HG03354 (cell line): ENCODE results near the gene CLIP4.
A peak's percentile ranks its signal among the peaks of the same experiment; 100 is the strongest.
"Not testable (repeated sequence)": the region's sequence is repeated elsewhere in the genome, so short reads cannot be mapped to it uniquely, and the experiment has no call there.

Experiments used
- ATAC-seq: cut with Tn5 transposase; IDR thresholded peaks from one replicate; pipeline ENCODE4 v1.9.1; 2021; ENCODE audit warnings: mild to moderate bottlenecking; ENCODE audit not compliant: unreplicated experiment, poor library complexity, severe bottlenecking

The CLIP4 gene

GRCh38 chr2:29114946-29115609, at the start of gene CLIP4:
Gene CLIP4, plus strand, starts transcription at chr2:29115415. Its CDS starts 5,974 bp downstream, at chr2:29121389.
- ATAC-seq: peak; percentile 48

- no peak for ATAC-seq
Measured at GRCh38 chr2:29066271-29066860, 48.8 kb upstream of the CLIP4 start.

- ATAC-seq: no peak
Measured at GRCh38 chr2:29066997-29067605, 48.1 kb upstream of the CLIP4 start.

GRCh38 chr2:29068513-29068912, 46.7 kb upstream of the CLIP4 start:
- no peak for ATAC-seq

GRCh38 chr2:29070526-29070925, 44.7 kb upstream of the CLIP4 start:
- no peak for ATAC-seq

GRCh38 chr2:29071032-29071975, 43.9 kb upstream of the CLIP4 start:
- ATAC-seq: no peak

- no peak for ATAC-seq
Measured at GRCh38 chr2:29072251-29072650, 43.0 kb upstream of the CLIP4 start.

GRCh38 chr2:29072971-29073725, 42.1 kb upstream of the CLIP4 start:
- no peak for ATAC-seq

- ATAC-seq: no peak
Measured at GRCh38 chr2:29073933-29074332, 41.3 kb upstream of the CLIP4 start.

- ATAC-seq: no peak
Measured at GRCh38 chr2:29074411-29074810, 40.8 kb upstream of the CLIP4 start, which contains the start of gene PCARE. Gene PCARE, minus strand, starts transcription at chr2:29074523. Its CDS starts 262 bp downstream, at chr2:29074261.

GRCh38 chr2:29075894-29076705, 39.1 kb upstream of the CLIP4 start:
- ATAC-seq: no peak

- no peak for ATAC-seq
Measured at GRCh38 chr2:29079887-29080286, 35.3 kb upstream of the CLIP4 start.

GRCh38 chr2:29080886-29081743, 34.1 kb upstream of the CLIP4 start:
- ATAC-seq: no peak

- peak; percentile 87 for ATAC-seq
Measured at GRCh38 chr2:29082804-29083495, 32.3 kb upstream of the CLIP4 start.

GRCh38 chr2:29084554-29084953, 30.7 kb upstream of the CLIP4 start:
- ATAC-seq: no peak

- ATAC-seq: not testable (repeated sequence)
Measured at GRCh38 chr2:29090311-29090710, 24.9 kb upstream of the CLIP4 start.

- no peak for ATAC-seq
Measured at GRCh38 chr2:29096969-29097368, 18.2 kb upstream of the CLIP4 start.
